HK-2 (cell line): Measurements from ENCODE around the gene IRAK2.
A peak's percentile ranks its signal among the peaks of the same experiment; 100 is the strongest.

Source experiments
- DNase-seq: peaks from one replicate; pipeline ENCODE4 v3.0.0-alpha.2; 2018; ENCODE audit not compliant: unreplicated experiment

IRAK2 gene

DNA sequence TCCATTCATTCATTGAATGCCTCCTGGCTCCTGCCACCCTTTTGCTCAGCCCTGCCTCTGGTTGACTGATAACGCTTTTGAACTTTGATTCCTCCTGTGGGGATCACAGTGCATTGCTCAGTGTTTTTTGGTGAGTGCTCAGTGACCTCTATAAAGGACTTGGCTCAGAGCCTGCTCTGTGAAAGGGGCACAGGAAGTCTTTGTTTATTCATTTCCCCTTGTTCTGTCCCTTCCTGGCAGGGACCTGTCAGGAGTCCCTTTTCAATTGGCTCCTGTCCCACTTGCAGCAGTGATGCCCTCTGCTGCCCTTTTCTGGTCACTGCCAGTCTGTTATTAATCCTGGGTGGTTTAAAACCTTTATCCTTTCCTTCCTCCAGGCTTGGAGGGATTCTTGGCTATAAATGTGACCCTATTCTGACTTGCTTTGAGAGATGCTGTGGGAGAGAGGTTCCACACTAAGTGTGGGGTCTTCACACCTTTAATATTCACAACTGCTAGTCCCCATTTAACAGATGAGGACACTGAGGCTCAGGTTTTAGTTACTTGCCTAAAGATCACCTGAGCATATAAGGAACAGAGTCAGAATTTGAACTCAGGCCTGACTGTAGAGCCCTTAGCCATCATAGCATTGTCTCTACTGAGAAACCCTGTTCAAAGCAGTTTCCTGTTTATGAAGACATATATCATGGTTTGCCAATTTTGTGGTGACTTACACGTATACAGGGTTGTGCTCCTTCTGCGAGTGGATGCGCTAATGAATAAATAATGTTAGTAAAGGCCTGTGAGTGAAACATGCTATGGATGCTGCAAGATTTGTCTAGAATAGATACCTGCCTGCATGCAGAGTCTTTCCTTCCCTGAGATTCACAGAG lies 60.3 kb downstream of the IRAK2 start:
- DNase-seq, result peak; percentile 49

DNA sequence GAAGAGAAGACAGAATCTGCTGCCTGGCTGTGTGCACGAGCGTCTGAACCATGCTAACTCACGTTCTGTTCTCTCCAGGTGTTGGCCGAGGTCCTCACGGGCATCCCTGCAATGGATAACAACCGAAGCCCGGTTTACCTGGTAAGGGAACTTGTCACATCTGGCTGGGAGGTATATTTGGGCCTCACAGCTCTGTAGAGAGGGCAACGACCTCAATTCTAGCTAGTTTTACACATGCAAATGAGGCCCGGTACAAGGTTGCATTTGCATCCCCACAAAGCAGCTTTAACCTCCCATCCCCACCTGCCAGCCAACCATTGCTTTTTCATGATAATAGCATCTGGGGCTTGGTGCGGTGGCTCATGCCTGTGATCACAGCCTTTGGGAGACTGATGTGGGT lies 61.6 kb downstream of the IRAK2 start:
- DNase-seq, result no peak

- no peak for DNase-seq
Measured at GRCh38 chr3:10228248-10228950, 63.7 kb downstream of the IRAK2 start.

DNA sequence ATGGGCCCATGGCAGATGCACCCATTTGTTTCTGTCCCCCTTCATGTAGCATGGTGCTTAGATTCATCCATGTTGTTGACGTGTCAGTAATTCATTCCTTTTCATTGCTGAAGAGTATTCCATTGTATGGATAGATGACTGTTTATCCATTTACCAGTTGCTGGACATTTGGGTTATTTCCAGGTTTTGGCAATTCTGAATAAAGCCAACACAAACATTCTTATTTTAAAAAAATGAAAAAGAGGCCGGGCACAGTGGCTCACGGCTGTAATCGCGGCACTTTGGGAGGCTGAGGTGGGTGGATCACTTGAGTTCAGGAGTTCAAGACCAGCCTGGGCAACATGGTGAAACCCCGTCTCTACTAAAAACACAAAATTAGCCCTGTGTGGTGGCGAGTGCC lies 64.9 kb downstream of the IRAK2 start:
- no peak for DNase-seq

DNA sequence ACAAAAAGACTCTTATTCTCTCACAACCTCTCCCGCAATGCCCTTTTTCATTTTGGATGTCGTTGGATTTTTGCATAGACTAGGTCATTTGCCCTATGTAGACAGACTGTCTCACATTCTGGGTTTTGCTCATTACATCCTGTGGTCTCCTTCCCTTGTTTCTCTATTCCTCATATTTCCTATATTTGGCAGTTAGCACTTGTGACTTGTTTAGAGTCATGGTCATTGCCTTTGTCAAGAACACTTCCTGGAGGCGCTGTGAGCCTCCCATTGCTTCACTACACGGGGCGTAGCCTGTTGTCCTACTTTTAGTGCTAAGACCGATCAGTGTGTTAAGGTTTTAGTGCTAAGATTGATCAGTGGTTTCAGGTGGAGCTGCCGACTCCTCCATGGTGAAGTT lies 67.4 kb downstream of the IRAK2 start:
- no peak for DNase-seq

DNA sequence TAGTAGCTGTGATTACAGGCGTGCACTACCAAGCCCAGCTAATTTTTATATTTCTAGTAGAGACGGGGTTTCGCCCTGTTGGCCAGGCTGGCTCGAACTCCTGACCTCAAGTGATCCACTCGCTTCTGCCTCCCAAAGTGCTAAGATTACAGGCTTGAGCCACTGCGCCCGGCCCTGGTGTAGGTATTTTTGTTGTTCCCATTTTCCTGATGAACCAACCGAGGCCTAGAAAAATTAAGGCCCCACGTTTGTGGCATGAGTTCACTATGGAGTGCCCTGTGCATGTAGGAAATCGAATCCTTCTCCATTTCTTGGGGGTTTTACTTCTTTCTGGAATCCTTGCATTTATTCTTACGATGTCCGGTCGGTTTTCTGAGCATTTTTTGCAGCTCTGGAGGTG lies 69.3 kb downstream of the IRAK2 start:
- no peak for DNase-seq

DNA sequence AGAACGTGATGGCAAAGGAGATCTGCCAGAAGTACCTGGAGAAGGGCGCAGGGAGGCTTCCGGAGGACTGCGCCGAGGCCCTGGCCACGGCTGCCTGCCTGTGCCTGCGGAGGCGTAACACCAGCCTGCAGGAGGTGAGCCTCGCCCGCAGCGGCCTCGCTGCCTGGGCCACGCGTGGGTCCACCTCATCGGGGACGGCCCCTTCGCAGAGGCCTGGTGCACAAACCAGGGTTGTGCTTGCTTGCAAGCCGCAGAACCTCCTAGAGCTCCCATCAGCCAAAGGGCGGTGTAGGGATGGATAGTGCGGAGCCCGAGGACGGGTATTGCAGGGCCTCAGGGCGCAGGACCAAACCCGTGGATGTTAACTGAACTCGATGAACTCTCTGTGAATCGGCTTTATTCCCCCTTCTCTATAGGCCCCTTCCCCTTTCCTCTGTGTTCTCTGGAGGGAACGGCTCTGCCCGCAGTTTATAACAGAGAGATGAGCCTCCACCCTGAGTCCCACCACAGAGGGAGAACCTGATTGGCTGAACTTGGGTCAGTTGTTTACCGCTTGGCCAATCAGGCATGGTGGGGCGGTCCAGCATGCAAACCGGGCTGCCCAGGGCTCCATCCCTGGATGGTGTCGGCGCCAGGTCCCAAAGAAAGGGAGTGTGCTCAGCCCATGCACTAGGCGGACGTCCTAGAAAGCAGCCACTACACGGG lies 70.0 kb downstream of the IRAK2 start:
- no peak for DNase-seq

DNA sequence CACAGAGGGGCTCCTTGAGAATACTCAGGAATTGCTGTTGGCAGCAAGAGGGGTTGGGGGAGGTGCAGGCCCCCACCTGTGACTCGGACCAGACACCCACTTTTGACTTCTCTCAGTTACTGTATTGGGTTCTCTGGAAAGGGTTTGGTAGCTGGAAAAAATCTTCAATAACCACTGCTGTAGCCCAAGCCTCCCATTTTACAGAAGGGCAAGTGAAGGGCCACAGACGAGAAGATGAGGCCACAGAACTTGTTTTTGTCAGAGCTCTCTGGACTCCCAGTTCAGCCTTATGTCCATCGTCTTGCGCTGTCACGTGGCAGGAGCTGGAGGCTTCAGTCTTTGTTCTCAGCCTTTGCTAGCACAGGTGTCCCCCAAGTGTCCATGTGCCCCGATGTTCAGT lies 70.8 kb downstream of the IRAK2 start:
- no peak for DNase-seq

DNA sequence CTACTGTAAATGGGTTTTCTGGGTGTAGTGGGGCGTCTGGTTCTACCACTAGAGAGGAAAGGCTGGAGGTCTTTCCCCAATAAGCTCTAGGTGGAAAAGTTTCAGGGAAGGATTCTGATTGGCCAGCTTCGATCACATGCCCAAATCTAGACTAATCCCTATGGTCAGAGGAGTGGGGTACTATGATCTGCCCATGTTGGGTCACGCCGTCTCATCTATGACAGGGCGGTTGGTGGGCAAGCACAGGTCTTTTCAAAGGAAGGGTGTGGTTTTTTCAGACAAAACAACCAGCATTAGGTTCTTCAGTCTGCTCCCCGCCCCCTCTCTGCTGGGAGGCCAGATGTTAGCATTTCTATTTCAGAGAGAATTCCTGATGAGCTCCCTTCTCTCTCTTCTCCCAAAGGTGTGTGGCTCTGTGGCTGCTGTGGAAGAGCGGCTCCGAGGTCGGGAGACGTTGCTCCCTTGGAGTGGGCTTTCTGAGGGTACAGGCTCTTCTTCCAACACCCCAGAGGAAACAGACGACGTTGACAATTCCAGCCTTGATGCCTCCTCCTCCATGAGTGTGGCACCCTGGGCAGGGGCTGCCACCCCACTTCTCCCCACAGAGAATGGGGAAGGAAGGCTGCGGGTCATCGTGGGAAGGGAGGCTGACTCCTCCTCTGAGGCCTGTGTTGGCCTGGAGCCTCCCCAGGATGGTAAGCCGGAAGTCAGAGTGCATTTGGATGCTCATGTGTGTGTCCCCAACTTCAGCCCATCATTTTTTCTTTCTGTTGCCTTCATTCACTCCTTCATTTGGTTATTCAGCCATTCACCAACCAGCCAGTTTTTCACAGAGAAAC lies 73.8 kb downstream of the IRAK2 start:
- no peak for DNase-seq

- DNase-seq, result no peak
Measured at GRCh38 chr3:10240799-10241198, 76.1 kb downstream of the IRAK2 start.

GRCh38 chr3:10242182-10243065 lies 77.7 kb downstream of the IRAK2 start:
- DNase-seq, result peak; percentile 40

GRCh38 chr3:10244009-10244408 lies 79.3 kb downstream of the IRAK2 start:
- DNase-seq, result no peak

DNA sequence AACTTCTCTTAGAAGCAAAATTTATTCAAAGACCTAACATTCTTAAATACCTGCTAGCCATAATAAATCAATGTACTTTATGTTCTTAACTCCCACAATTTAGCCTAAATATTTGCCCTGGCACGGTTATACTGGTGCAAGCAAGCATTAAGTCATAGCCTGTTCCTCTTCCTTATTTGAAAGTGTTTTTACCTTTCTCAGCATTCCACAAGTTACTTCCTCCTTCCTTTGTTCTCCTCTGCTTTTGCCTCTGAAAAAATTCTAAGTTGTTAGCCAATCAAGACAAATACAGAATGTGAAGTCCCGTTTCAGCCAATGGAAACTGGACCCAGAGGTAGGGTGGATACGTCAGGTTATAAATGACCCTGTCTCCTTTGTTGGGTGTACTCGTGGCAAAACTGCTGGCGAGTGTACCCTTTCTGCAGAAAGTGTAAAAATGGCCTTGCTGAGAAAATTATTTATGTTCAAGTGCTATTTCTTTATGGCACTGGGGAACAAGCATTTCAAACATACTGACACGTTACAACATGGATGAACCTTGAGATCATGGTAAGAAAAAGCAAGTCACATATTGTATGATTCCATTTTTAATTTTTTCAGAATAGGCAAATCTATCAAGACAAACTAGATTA lies 80.5 kb downstream of the IRAK2 start:
- no peak for DNase-seq

DNA sequence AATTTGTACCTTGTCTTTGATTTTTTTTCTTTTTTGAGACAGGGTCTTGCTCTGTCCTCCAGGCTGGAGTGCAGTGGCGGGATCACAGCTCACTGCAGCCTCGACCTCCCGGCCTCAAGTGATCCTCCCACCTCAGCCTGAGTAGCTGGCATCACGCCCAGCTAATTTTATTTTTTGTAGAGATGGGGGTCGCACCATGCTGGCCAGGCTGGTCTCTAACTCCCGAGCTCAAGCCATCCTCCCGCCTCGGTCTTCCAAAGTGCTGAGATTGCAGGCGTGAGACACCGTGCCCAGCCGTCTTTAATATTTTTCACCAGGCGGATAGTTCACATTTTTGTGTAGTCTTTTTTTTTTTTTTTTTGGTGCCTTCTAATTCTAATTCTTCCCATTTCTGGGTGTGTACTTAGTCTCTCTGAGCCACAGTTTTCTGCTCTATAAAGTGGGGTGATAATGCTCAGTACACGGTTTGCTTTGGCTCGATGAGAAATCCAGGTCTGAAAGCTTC lies 83.0 kb downstream of the IRAK2 start:
- DNase-seq, result no peak

GRCh38 chr3:10248184-10248983 lies 83.7 kb downstream of the IRAK2 start, which contains the start of gene TATDN2:
TSS of gene TATDN2 (plus strand) at chr3:10248459. CDS start at chr3:10249201, 742 bp downstream.
- peak; percentile 86 for DNase-seq

DNA sequence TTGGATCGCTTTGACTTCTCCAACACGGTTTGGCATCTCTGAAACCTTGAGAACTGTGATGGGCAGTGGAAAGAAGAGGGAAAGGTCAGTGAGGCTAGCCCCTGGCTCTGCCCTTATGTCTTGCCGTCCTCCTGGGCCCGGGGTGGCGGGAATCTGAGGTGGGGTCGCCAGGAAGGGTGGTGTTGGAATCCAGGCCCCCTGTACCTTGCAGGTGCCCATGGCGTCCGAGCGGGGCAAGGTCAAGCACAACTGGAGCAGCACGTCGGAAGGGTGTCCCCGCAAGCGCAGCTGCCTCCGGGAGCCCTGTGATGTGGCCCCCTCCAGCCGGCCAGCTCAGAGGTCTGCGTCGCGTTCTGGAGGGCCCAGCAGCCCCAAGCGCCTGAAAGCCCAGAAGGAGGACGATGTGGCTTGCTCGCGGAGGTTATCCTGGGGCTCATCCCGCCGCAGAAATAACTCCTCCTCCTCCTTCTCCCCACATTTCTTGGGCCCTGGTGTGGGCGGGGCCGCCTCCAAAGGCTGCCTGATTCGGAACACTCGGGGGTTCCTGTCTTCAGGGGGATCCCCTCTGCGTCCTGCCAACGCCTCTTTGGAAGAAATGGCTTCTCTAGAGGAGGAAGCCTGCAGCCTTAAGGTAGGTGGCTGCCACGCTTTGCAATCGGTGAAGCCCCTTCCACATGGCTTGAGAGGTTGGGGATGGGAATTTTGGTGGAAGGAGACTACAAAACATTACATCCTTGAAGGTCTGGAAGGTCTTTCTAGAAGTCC lies 84.4 kb downstream of the IRAK2 start:
- peak; percentile 24 for DNase-seq

DNA sequence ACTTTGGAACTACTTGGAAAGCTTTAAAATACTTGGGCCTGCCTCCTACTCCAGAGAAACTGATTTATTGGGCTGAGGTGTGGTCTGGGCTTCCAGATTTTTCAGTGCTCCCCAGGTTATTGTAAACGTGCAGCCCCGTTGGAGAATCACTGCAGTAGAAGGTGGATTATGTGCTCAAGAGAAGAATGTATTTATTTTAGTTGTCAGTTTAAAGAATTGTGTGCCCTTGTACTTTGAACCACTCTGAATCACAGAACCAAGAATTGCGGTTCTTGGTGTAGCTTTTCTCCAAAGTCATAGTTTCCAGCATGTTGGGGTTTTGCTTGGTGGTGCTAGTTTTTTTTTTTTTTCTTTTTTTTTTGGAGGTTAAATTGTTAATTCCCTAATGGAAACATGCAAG lies 85.1 kb downstream of the IRAK2 start:
- DNase-seq, result no peak

GRCh38 chr3:10251006-10251405 lies 86.3 kb downstream of the IRAK2 start:
- DNase-seq, result no peak
